SJSA1 (cell line): ENCODE results near the gene RNF166. TPM values are rescaled to one million over a fixed set of nuclear protein-coding genes. Genes with fewer than 3 reads are reported as not detected.
A peak's percentile ranks its signal among the peaks of the same experiment; 100 is the strongest.
"Not testable (repeated sequence)": the region's sequence is repeated elsewhere in the genome, so short reads cannot be mapped to it uniquely, and the experiment has no call there.

Experiments
- DNase-seq, 2 experiments: peaks; one replicate each; pipeline ENCODE4 v3.0.0-alpha.2; 2015 to 2020; ENCODE audit warnings: low spot score in 2 of 2, low read depth in 1 of 2
- H3K27ac ChIP-seq: fragments of 250-450 bp; sonication (Bioruptor Pico); 2 replicates; pipeline ENCODE4 v1.5.1; 2020; ENCODE audit warnings: mild to moderate bottlenecking, moderate library complexity
- H3K27me3 ChIP-seq: fragments of 250-450 bp; sonication (Bioruptor Pico); replicated peaks from 2 replicates; pipeline ENCODE4 v1.5.1; 2020; ENCODE audit warnings: mild to moderate bottlenecking, moderate library complexity
- H3K36me3 ChIP-seq: fragments of 250-450 bp; sonication (Bioruptor Pico); 2 replicates; pipeline ENCODE4 v1.5.1; 2020; ENCODE audit warnings: mild to moderate bottlenecking
- H3K4me1 ChIP-seq: fragments of 250-450 bp; sonication (Bioruptor Pico); replicated peaks from 2 replicates; pipeline ENCODE4 v1.6.1; 2021; ENCODE audit warnings: mild to moderate bottlenecking
- H3K4me3 ChIP-seq: fragments of 250-450 bp; sonication (Bioruptor Pico); 2 replicates; pipeline ENCODE4 v1.5.1; 2020; ENCODE audit warnings: mild to moderate bottlenecking
- H3K9me3 ChIP-seq: fragments of 250-450 bp; sonication (Bioruptor Pico); replicated peaks from 2 replicates; pipeline ENCODE4 v1.5.1; 2020; ENCODE audit warnings: mild to moderate bottlenecking
- total RNA-seq: library from RNA; depleted of rRNA; stranded (reverse); fragments of >200 nt; shearing (Covaris generic); gene quantifications from 2 replicates; pipeline ENCODE4 v1.2.3, GENCODE V29; 2014

The RNF166 gene
- total RNA-seq, 1 experiment from 2014 or later: 32.4 TPM

GRCh38 chr16:88684569-88685155, 21.5 kb downstream of the RNF166 start:
- peak in 1 of 2 experiments; percentile 40 for DNase-seq
- Histone ChIP-seq H3K27me3 (peaks cover 41% of the 10 kb centered on the region), H3K27ac (no peak overlapping the region), H3K9me3 (no peaks in the 10 kb centered on the region), H3K4me3 (no peak overlapping the region), H3K36me3 (no peaks in the 10 kb centered on the region), H3K4me1 (peaks cover 21% of the 10 kb centered on the region)

GRCh38 chr16:88681709-88682451, 24.3 kb downstream of the RNF166 start:
- Histone ChIP-seq H3K4me1 (peaks cover 21% of the 10 kb centered on the region), H3K9me3 (no peaks in the 10 kb centered on the region), H3K4me3 (no peak overlapping the region), H3K27me3 (peaks cover 22% of the 10 kb centered on the region), H3K36me3 (no peaks in the 10 kb centered on the region), H3K27ac (no peak overlapping the region)
- peak in 1 of 2 experiments; percentile 41 for DNase-seq

- no peak overlapping the region for H3K27ac ChIP-seq
These were observed 25.0 kb downstream of the RNF166 start for GRCh38 chr16:88681084-88681680.

GRCh38 chr16:88680554-88681083, 25.6 kb downstream of the RNF166 start:
- Histone ChIP-seq H3K9me3 (no peaks in the 10 kb centered on the region), H3K27ac (no peak overlapping the region), H3K4me3 (no peak overlapping the region), H3K27me3 (peaks cover 10% of the 10 kb centered on the region), H3K36me3 (no peaks in the 10 kb centered on the region), H3K4me1 (peaks cover 9% of the 10 kb centered on the region)
- DNase-seq: no peak

More at GRCh38 chr16:88681084-88681680, 25.0 kb downstream of the RNF166 start:
- Histone ChIP-seq H3K4me1 (peaks cover 15% of the 10 kb centered on the region), H3K4me3 (no peak overlapping the region), H3K27me3 (peaks cover 15% of the 10 kb centered on the region), H3K36me3 (no peaks in the 10 kb centered on the region), H3K9me3 (no peaks in the 10 kb centered on the region)
- DNase-seq: peak in 1 of 2 experiments; percentile 45

GRCh38 chr16:88678224-88678979, 27.8 kb downstream of the RNF166 start:
- Histone ChIP-seq H3K4me1 (no peaks in the 10 kb centered on the region), H3K27ac (no peak overlapping the region), H3K4me3 (no peak overlapping the region), H3K9me3 (no peaks in the 10 kb centered on the region), H3K36me3 (no peaks in the 10 kb centered on the region), H3K27me3 (no peaks in the 10 kb centered on the region)
- DNase-seq: peak in 1 of 2 experiments; percentile 49

- Histone ChIP-seq H3K9me3 (no peaks in the 10 kb centered on the region), H3K4me1 (no peaks in the 10 kb centered on the region), H3K27me3 (no peaks in the 10 kb centered on the region), H3K36me3 (no peaks in the 10 kb centered on the region), H3K4me3 (no peak overlapping the region), H3K27ac (no peak overlapping the region)
- no peak for DNase-seq
These were observed 28.5 kb downstream of the RNF166 start for GRCh38 chr16:88677721-88678120.

- Histone ChIP-seq H3K9me3 (no peaks in the 10 kb centered on the region), H3K27ac (no peak overlapping the region), H3K4me1 (no peaks in the 10 kb centered on the region), H3K27me3 (no peaks in the 10 kb centered on the region), H3K4me3 (no peak overlapping the region), H3K36me3 (no peaks in the 10 kb centered on the region)
- DNase-seq: no peak
These were observed 29.5 kb downstream of the RNF166 start for GRCh38 chr16:88676502-88677242.

GRCh38 chr16:88673716-88674379, 32.4 kb downstream of the RNF166 start:
- Histone ChIP-seq H3K4me3 (no peak overlapping the region), H3K36me3 (no peaks in the 10 kb centered on the region), H3K27ac (no peak overlapping the region), H3K9me3 (no peaks in the 10 kb centered on the region), H3K27me3 (no peaks in the 10 kb centered on the region), H3K4me1 (no peaks in the 10 kb centered on the region)
- no peak for DNase-seq

GRCh38 chr16:88672776-88673175, 33.4 kb downstream of the RNF166 start:
- Histone ChIP-seq H3K4me1 (no peaks in the 10 kb centered on the region), H3K27ac (no peak overlapping the region), H3K27me3 (no peaks in the 10 kb centered on the region), H3K9me3 (no peaks in the 10 kb centered on the region), H3K4me3 (no peak overlapping the region), H3K36me3 (no peaks in the 10 kb centered on the region)
- no peak for DNase-seq

GRCh38 chr16:88671806-88672205, 34.4 kb downstream of the RNF166 start:
- Histone ChIP-seq H3K36me3 (no peaks in the 10 kb centered on the region), H3K9me3 (no peaks in the 10 kb centered on the region), H3K27me3 (no peaks in the 10 kb centered on the region), H3K27ac (no peak overlapping the region), H3K4me1 (no peaks in the 10 kb centered on the region), H3K4me3 (no peak overlapping the region)
- DNase-seq: no peak

GRCh38 chr16:88669980-88670379, 36.2 kb downstream of the RNF166 start:
- Histone ChIP-seq H3K27ac (no peak overlapping the region), H3K4me3 (no peak overlapping the region), H3K36me3 (no peaks in the 10 kb centered on the region; the same call in 1 of the 2 replicates), H3K27me3 (no peaks in the 10 kb centered on the region), H3K9me3 (no peaks in the 10 kb centered on the region), H3K4me1 (no peaks in the 10 kb centered on the region)
- no peak for DNase-seq

GRCh38 chr16:88669493-88669892, 36.7 kb downstream of the RNF166 start:
- H3K4me3 ChIP-seq, H3K36me3 ChIP-seq, H3K27me3 ChIP-seq, H3K27ac ChIP-seq, DNase-seq, H3K9me3 ChIP-seq, H3K4me1 ChIP-seq: not testable (repeated sequence)
